HUES48 (cell line): ENCODE data around the gene GADD45B.

Experiments
- H3K27ac ChIP-seq: one replicate; pipeline ENCODE4 v1.7.0; 2013; ENCODE audit warnings: low read depth, low read length, inconsistent platforms
- H3K27me3 ChIP-seq: 2 replicates; pipeline ENCODE4 v1.6.1; 2013; ENCODE audit warnings: mild to moderate bottlenecking, low read length; ENCODE audit not compliant: control insufficient read depth, insufficient read depth
- H3K36me3 ChIP-seq: 2 replicates; pipeline ENCODE4 v1.6.1; 2013; ENCODE audit warnings: low read length; ENCODE audit not compliant: control insufficient read depth, insufficient read depth
- H3K4me1 ChIP-seq: 2 replicates; pipeline ENCODE4 v1.6.1; 2013; ENCODE audit warnings: mild to moderate bottlenecking, low read length; ENCODE audit not compliant: control insufficient read depth, insufficient read depth
- H3K4me3 ChIP-seq: 2 replicates; pipeline ENCODE4 v1.5.1; 2013; ENCODE audit warnings: mild to moderate bottlenecking, low read depth, low read length
- H3K9ac ChIP-seq: 2 replicates; pipeline ENCODE4 v1.6.1; 2013; ENCODE audit warnings: mild to moderate bottlenecking, low read depth, low read length, moderate library complexity
- H3K9me3 ChIP-seq: 2 replicates; pipeline ENCODE4 v1.6.1; 2013; ENCODE audit warnings: low read length; ENCODE audit not compliant: control insufficient read depth, insufficient read depth

Gene GADD45B

GRCh38 chr19:2483484-2484151 lies 7.7 kb downstream of the GADD45B start:
- H3K9me3 ChIP-seq = no peaks in the 10 kb centered on the region

GRCh38 chr19:2484178-2484937 lies 8.4 kb downstream of the GADD45B start:
- Histone ChIP-seq H3K4me1 (0 out of 2 replicates have a peak, but pooled peaks cover 3% of the 10 kb centered on the region), H3K9me3 (no peaks in the 10 kb centered on the region), H3K4me3 (no peak overlapping the region), H3K27me3 (peaks cover 33% of the 10 kb centered on the region), H3K36me3 (no peaks in the 10 kb centered on the region), H3K27ac (no peak overlapping the region), H3K9ac (no peak overlapping the region)

More at GRCh38 chr19:2483484-2484151, 7.7 kb downstream of the GADD45B start:
- no peak overlapping the region for H3K9ac ChIP-seq
- H3K4me3 ChIP-seq = no peak overlapping the region
- H3K27me3 ChIP-seq = peaks cover 29% of the 10 kb centered on the region
- H3K4me1 ChIP-seq = 0 out of 2 replicates have a peak, but pooled peaks cover 3% of the 10 kb centered on the region
- no peaks in the 10 kb centered on the region for H3K36me3 ChIP-seq
- no peak overlapping the region for H3K27ac ChIP-seq

- no peaks in the 10 kb centered on the region for H3K36me3 ChIP-seq
- H3K9ac ChIP-seq = no peak overlapping the region
- no peak overlapping the region for H3K4me3 ChIP-seq
- H3K27ac ChIP-seq = no peak overlapping the region
- no peaks in the 10 kb centered on the region for H3K4me1 ChIP-seq
- no peaks in the 10 kb centered on the region for H3K9me3 ChIP-seq
- peaks cover 31% of the 10 kb centered on the region for H3K27me3 ChIP-seq
Measured at GRCh38 chr19:2485428-2485827, 9.5 kb downstream of the GADD45B start.

DNA sequence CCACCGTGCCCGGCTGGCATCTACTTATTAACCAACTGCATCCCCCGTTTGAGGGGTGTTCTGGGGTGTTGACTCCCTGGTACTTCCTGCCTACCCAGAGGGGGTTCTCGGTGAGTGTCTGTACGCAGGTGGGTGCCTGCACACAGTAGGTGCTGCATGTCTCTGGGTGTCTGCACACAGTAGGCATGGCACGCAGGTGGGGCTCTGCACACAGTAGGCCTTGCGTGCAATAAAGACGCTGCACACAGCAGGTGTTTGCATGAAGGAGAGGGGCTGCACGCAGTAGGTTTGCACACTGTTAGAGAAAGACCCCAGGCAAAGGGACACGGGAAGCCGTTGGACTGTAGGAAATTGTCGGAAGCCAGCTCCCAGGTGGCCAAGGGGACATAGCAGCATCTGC lies 11.2 kb downstream of the GADD45B start:
- no peaks in the 10 kb centered on the region for H3K4me1 ChIP-seq
- no peak overlapping the region for H3K4me3 ChIP-seq
- no peak overlapping the region for H3K9ac ChIP-seq
- H3K27me3 ChIP-seq = peaks cover 32% of the 10 kb centered on the region
- H3K27ac ChIP-seq = no peak overlapping the region
- H3K36me3 ChIP-seq = no peaks in the 10 kb centered on the region
- H3K9me3 ChIP-seq = no peaks in the 10 kb centered on the region

- Histone ChIP-seq H3K36me3 (no peaks in the 10 kb centered on the region), H3K4me3 (no peak overlapping the region), H3K4me1 (no peaks in the 10 kb centered on the region), H3K9ac (no peak overlapping the region), H3K9me3 (no peaks in the 10 kb centered on the region), H3K27ac (no peak overlapping the region), H3K27me3 (peaks cover 32% of the 10 kb centered on the region)
Measured at GRCh38 chr19:2487842-2488241, 11.9 kb downstream of the GADD45B start.

DNA sequence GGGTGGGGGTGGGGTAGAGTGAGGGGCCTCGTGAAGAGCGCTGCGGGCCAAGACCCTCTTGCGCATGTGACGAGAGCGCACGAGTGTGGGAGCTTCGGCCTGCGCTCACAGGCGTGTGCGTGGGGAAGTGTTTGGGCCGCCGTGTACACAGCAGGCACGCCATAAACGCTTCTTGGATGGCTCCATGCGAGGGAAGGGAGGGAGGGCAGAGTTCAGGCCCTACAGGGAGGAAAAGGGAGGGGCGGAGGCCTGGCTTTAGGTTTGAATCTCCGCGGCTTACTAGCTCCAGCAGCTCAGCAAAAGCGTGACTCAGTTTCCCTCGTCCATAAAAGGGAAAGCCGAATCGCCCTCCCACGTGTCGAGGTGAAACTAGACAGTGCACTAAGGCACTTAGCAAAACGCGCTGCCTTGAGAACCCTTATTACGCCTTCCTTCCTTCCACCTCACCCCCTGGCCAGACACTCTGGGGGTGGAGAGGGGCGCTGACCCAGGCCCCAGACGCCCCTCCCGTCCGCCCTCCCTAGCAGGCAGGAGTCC lies 12.5 kb downstream of the GADD45B start:
- peak overlapping the region; percentile 53; the same call in 1 of the 2 replicates for H3K4me3 ChIP-seq
- no peak overlapping the region for H3K9ac ChIP-seq
- H3K36me3 ChIP-seq = no peaks in the 10 kb centered on the region
- no peaks in the 10 kb centered on the region for H3K9me3 ChIP-seq
- H3K27me3 ChIP-seq = peaks cover 32% of the 10 kb centered on the region
- no peak overlapping the region for H3K27ac ChIP-seq
- H3K4me1 ChIP-seq = no peaks in the 10 kb centered on the region

DNA sequence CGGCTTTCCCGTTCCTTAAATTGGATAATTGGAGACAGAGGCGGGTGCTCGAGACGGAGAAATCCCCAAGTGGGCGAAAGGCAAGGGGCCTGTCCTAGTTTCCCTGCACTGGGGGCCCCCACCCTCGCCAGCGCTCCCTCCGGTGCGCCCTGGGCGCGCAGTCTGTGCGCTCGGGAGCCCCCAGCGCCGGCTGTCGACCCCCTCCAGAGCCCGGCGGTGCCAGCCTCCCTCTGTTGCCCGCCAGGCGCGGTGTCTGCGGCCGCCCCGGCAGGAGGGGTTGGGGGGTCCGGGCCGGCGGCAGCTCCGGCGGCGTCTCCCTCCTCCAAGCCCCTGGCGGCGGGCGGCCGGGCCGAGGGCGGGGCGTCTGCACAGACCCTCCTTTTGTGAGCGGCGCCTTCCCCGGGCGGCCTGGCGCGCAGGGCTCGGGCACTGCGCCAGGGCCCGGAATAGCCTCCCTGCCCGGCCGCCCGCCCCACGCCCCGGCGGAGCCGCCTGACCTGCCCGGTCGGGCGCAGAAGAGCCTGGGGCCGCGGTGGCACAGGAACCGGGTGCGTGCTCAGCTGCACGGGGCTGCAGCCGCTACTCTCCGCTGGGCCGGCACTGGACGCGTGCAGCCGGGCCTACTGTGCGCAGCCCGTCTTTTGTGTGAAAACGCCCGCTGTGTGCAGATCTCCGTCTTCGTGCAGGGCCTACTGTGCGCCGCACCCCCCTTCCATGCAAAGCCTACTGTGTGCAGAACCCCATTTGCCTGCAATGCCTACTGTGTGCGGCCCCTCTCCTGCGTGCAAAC lies 13.2 kb downstream of the GADD45B start:
- Histone ChIP-seq H3K9me3 (no peaks in the 10 kb centered on the region), H3K9ac (no peak overlapping the region), H3K4me3 (peak overlapping the region; percentile 53; the same call in 1 of the 2 replicates), H3K27ac (no peak overlapping the region), H3K4me1 (no peaks in the 10 kb centered on the region), H3K36me3 (no peaks in the 10 kb centered on the region), H3K27me3 (peaks cover 33% of the 10 kb centered on the region)

DNA sequence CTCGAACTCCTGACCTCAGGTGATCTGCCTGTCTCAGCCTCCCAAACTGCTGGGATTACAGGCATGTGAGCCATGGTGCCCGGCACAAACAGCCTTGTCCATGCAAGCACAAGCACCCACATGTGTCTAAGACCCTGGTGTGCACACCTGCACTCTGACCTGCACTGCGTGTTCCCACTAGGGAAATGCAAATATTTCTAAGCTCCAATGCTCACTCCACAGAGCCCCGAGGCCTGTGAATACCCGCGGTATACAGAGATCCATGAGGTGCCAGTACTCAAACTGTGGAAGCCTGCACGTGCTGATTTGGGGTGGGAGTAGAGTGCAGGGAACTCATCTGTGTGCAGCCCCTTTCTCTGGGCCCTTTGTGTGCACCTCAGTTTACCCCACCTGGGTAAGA lies 14.7 kb downstream of the GADD45B start:
- H3K4me3 ChIP-seq = no peak overlapping the region
- no peak overlapping the region for H3K9ac ChIP-seq
- no peaks in the 10 kb centered on the region for H3K9me3 ChIP-seq
- peaks cover 3% of the 10 kb centered on the region for H3K4me1 ChIP-seq
- H3K27me3 ChIP-seq = peaks cover 45% of the 10 kb centered on the region
- no peak overlapping the region for H3K27ac ChIP-seq
- H3K36me3 ChIP-seq = no peaks in the 10 kb centered on the region

GRCh38 chr19:2491130-2491801 lies 15.3 kb downstream of the GADD45B start:
- Histone ChIP-seq H3K9ac (no peak overlapping the region), H3K4me1 (peaks cover 8% of the 10 kb centered on the region), H3K27me3 (peaks cover 45% of the 10 kb centered on the region), H3K27ac (no peak overlapping the region), H3K9me3 (no peaks in the 10 kb centered on the region), H3K36me3 (no peaks in the 10 kb centered on the region), H3K4me3 (no peak overlapping the region)

- H3K27me3 ChIP-seq = peaks cover 36% of the 10 kb centered on the region
- no peaks in the 10 kb centered on the region for H3K36me3 ChIP-seq
- no peaks in the 10 kb centered on the region for H3K9me3 ChIP-seq
- no peak overlapping the region for H3K9ac ChIP-seq
- peaks cover 8% of the 10 kb centered on the region for H3K4me1 ChIP-seq
- no peak overlapping the region for H3K4me3 ChIP-seq
- no peak overlapping the region for H3K27ac ChIP-seq
Measured at GRCh38 chr19:2492870-2493269, 16.9 kb downstream of the GADD45B start.
